ENCODE measurements around the gene TLR3. TPM values are rescaled to one million over a fixed set of nuclear protein-coding genes. Genes with fewer than 3 reads are reported as not detected.

The TLR3 gene
- total RNA-seq, 3 donors from 2014 or later (not counting 1 experiment from before 2014, with no cell fraction given), result 4.9 to 9.5 (median 8.3) TPM

GRCh38 chr4:186088523-186088922, 19.6 kb downstream of the TLR3 start:
- no peak overlapping the region for H3K4me3 ChIP-seq (ENCODE audit: low read length)
- H3K36me3 Mint-ChIP-seq, result peaks cover 2% of the 10 kb centered on the region
- H3K9me3 Mint-ChIP-seq, result no peaks in the 10 kb centered on the region
- no peaks in the 10 kb centered on the region for H3K27me3 ChIP-seq (ENCODE audit: control insufficient read depth, insufficient read depth, low read length)
- no peaks in the 10 kb centered on the region for H3K9me3 ChIP-seq (ENCODE audit: control insufficient read depth, insufficient read depth, low read length)
- H3K27ac Mint-ChIP-seq, result no peak overlapping the region
- no peak overlapping the region for H3K27ac ChIP-seq (ENCODE audit: low read length)
- no peak for TF ChIP-seq CTCF (IDR thresholded peaks at IDR 0.05)
- intact Hi-C loops (cut with micrococcal nuclease), result no loop called here
- no peak overlapping the region for H3K4me3 Mint-ChIP-seq
- H3K36me3 ChIP-seq (ENCODE audit: control insufficient read depth, insufficient read depth, low read length), result no peaks in the 10 kb centered on the region
- no peaks in the 10 kb centered on the region for H3K4me1 Mint-ChIP-seq
- DNase-seq, result no peak
- ATAC-seq, result no peak
- no peaks in the 10 kb centered on the region for H3K27me3 Mint-ChIP-seq (ENCODE audit: low read depth in 2 of 2)
- H3K4me1 ChIP-seq (ENCODE audit: control insufficient read depth, insufficient read depth, low read length), result no peaks in the 10 kb centered on the region

DNA sequence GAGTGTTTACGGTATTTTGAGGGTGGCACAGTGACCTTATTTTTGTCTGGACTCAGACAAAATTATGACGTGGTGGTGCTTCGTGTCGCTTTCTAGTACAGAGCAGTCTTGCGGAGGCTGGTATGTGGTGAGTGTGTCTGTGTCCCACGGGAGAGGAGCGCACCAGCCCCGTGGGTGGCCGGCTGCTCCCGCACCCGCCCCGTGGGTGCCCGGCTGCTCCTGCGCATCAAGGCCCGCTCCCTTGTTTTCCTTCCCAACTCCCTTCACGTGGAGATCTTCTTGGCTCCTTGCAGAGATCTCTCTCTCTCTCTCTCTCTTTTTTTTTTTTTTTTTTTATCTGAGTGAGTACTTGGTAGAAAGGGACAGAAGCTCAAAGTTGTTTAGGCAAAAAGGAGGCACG, 23.3 kb downstream of the TLR3 start:
- H3K36me3 ChIP-seq (ENCODE audit: control insufficient read depth, insufficient read depth, low read length), result no peaks in the 10 kb centered on the region
- Mint-ChIP-seq H3K9me3 (no peaks in the 10 kb centered on the region), H3K27me3 (ENCODE audit: low read depth in 2 of 2) (peaks cover 4 to 7% of the 10 kb centered on the region in 2 donors), H3K4me1 (no peaks in the 10 kb centered on the region), H3K27ac (no peak overlapping the region), H3K4me3 (no peak overlapping the region), H3K36me3 (no peaks in the 10 kb centered on the region)
- no peak for ATAC-seq
- no peaks in the 10 kb centered on the region for H3K9me3 ChIP-seq (ENCODE audit: control insufficient read depth, insufficient read depth, low read length)
- intact Hi-C loops (cut with micrococcal nuclease), result no loop called here
- H3K27ac ChIP-seq (ENCODE audit: low read length), result no peak overlapping the region
- no peaks in the 10 kb centered on the region for H3K4me1 ChIP-seq (ENCODE audit: control insufficient read depth, insufficient read depth, low read length)
- DNase-seq, result no peak
- WGBS (ENCODE audit: insufficient coverage), result 92% methylated on average over 16 of the region's 17 CpGs
- no peak for TF ChIP-seq CTCF (IDR thresholded peaks at IDR 0.05)
- H3K27me3 ChIP-seq (ENCODE audit: control insufficient read depth, insufficient read depth, low read length), result no peaks in the 10 kb centered on the region
- H3K4me3 ChIP-seq (ENCODE audit: low read length), result no peak overlapping the region

GRCh38 chr4:186095406-186095805, 26.4 kb downstream of the TLR3 start:
- intact Hi-C loops (cut with micrococcal nuclease), result no loop called here
- H3K36me3 Mint-ChIP-seq, result no peaks in the 10 kb centered on the region
- ATAC-seq, result no peak

More at GRCh38 chr4:186095406-186095805, 26.4 kb downstream of the TLR3 start:
- Mint-ChIP-seq H3K9me3 (no peaks in the 10 kb centered on the region), H3K4me1 (no peaks in the 10 kb centered on the region), H3K27ac (no peak overlapping the region), H3K27me3 (ENCODE audit: low read depth in 2 of 2) (peaks cover 4 to 7% of the 10 kb centered on the region in 2 donors), H3K4me3 (no peak overlapping the region)
- DNase-seq, result no peak
- WGBS (ENCODE audit: insufficient coverage), result 81% methylated on average over 13 of the region's 13 CpGs
- no peaks in the 10 kb centered on the region for H3K36me3 ChIP-seq (ENCODE audit: control insufficient read depth, insufficient read depth, low read length)
- no peak for TF ChIP-seq CTCF (IDR thresholded peaks at IDR 0.05)
- no peaks in the 10 kb centered on the region for H3K9me3 ChIP-seq (ENCODE audit: control insufficient read depth, insufficient read depth, low read length)
- no peaks in the 10 kb centered on the region for H3K27me3 ChIP-seq (ENCODE audit: control insufficient read depth, insufficient read depth, low read length)
- H3K4me3 ChIP-seq (ENCODE audit: low read length), result no peak overlapping the region
- no peaks in the 10 kb centered on the region for H3K4me1 ChIP-seq (ENCODE audit: control insufficient read depth, insufficient read depth, low read length)
- H3K27ac ChIP-seq (ENCODE audit: low read length), result no peak overlapping the region
